Vagina (tissue), 2 donors: Measurements from ENCODE around the gene PPARGC1A. TPM values are rescaled to one million over a fixed set of nuclear protein-coding genes. Genes with fewer than 3 reads are reported as not detected.

ENCODE experiments used
- DNase-seq, 2 donors: peaks; one replicate each; pipeline ENCODE4 v3.0.0-alpha.2; 2017; ENCODE audit errors: extremely low spot score in 2 of 2
- H3K27ac ChIP-seq: fragments of 200-600 bp; sonication (generic); one replicate; pipeline ENCODE4 v1.5.1; 2019
- H3K27me3 ChIP-seq: fragments of 200-600 bp; sonication (generic); one replicate; pipeline ENCODE4 v1.5.1; 2019
- H3K36me3 ChIP-seq, 2 donors: fragments of 200-600 bp; sonication (generic); one replicate each; pipeline ENCODE4 v1.5.1; 2017 to 2019
- H3K4me1 ChIP-seq: fragments of 200-600 bp; sonication (generic); one replicate; pipeline ENCODE4 v1.5.1; 2019
- H3K4me3 ChIP-seq, 2 donors: fragments of 200-600 bp; sonication (generic); 1 replicate in 1 of 2; 2 replicates in 1 of 2; pipeline ENCODE4 v1.5.1; 2016 to 2019
- H3K9me3 ChIP-seq: fragments of 200-600 bp; sonication (generic); one replicate; pipeline ENCODE4 v1.5.1; 2019
- CTCF ChIP-seq, 3 experiments: fragments of 450-650 bp in 2 of 3; fragments of 200-600 bp in 1 of 3; sonication (generic) in 1 of 3; IDR thresholded peaks; one replicate each; pipeline ENCODE4 v1.5.1; 2017 to 2019; ENCODE audit warnings: antibody characterized with exemption in 3 of 3, mild to moderate bottlenecking in 2 of 3, moderate library complexity in 2 of 3
- POLR2A ChIP-seq, 2 donors: fragments of 450-650 bp; IDR thresholded peaks; one replicate each; pipeline ENCODE4 v1.6.1; 2017; ENCODE audit warnings: antibody characterized with exemption in 2 of 2, mild to moderate bottlenecking in 2 of 2, moderate library complexity in 2 of 2
- POLR2AphosphoS5 ChIP-seq, 2 donors: sonication (generic); formaldehyde crosslinking; IDR thresholded peaks; one replicate each; pipeline ENCODE4 v1.9.0; 2017; ENCODE audit warnings: antibody characterized with exemption in 2 of 2, mild to moderate bottlenecking in 2 of 2, low read depth in 1 of 2; ENCODE audit not compliant: insufficient read depth in 1 of 2
- intact Hi-C: fragments of 100-400 bp; cut with DNase I; formaldehyde crosslinking; loops from one replicate; pipeline ENCODE4 v1.15.1; 2023
- total RNA-seq: library from RNA; depleted of rRNA; stranded (reverse); fragments of >200 nt; gene quantifications from one replicate; pipeline ENCODE4 v1.2.3, GENCODE V29; 2016

The PPARGC1A gene
- total RNA-seq, 1 donor from 2014 or later: 1.2 TPM

- DNase-seq: no peak
- H3K4me3 ChIP-seq: no peak overlapping the region
- TF ChIP-seq CTCF (IDR thresholded peaks at IDR 0.05) (no peak), POLR2A (IDR thresholded peaks at IDR 0.05) (no peak), POLR2AphosphoS5 (IDR thresholded peaks at IDR 0.05; ENCODE audit: insufficient read depth in 1 of 2, low read depth in 1 of 2) (no peak)
- no peaks in the 10 kb centered on the region for H3K4me1 ChIP-seq
- intact Hi-C loops: no loop called here
- H3K27ac ChIP-seq: no peak overlapping the region
- no peaks in the 10 kb centered on the region for H3K27me3 ChIP-seq
- H3K9me3 ChIP-seq: no peaks in the 10 kb centered on the region
- no peaks in the 10 kb centered on the region for H3K36me3 ChIP-seq
Measured at GRCh38 chr4:23759066-23759465, 130.8 kb downstream of the PPARGC1A start.

- Histone ChIP-seq H3K4me3 (no peak overlapping the region), H3K4me1 (no peaks in the 10 kb centered on the region), H3K27me3 (no peaks in the 10 kb centered on the region), H3K27ac (no peak overlapping the region), H3K36me3 (no peaks in the 10 kb centered on the region), H3K9me3 (no peaks in the 10 kb centered on the region)
- DNase-seq: no peak
- TF ChIP-seq POLR2AphosphoS5 (IDR thresholded peaks at IDR 0.05; ENCODE audit: insufficient read depth in 1 of 2, low read depth in 1 of 2): no peak
- TF ChIP-seq CTCF (IDR thresholded peaks at IDR 0.05): no peak
- no peak for TF ChIP-seq POLR2A (IDR thresholded peaks at IDR 0.05)
- intact Hi-C loops: no loop called here
Measured at GRCh38 chr4:23754688-23755087, 135.2 kb downstream of the PPARGC1A start.

GRCh38 chr4:23750125-23750524 lies 139.7 kb downstream of the PPARGC1A start:
- TF ChIP-seq CTCF (IDR thresholded peaks at IDR 0.05): no peak
- no peak for TF ChIP-seq POLR2AphosphoS5 (IDR thresholded peaks at IDR 0.05; ENCODE audit: insufficient read depth in 1 of 2, low read depth in 1 of 2)
- TF ChIP-seq POLR2A (IDR thresholded peaks at IDR 0.05): no peak
- no peak for DNase-seq
- no peak overlapping the region for H3K27ac ChIP-seq
- no peaks in the 10 kb centered on the region for H3K27me3 ChIP-seq
- H3K4me3 ChIP-seq: no peak overlapping the region
- no peaks in the 10 kb centered on the region for H3K4me1 ChIP-seq
- H3K36me3 ChIP-seq: no peaks in the 10 kb centered on the region
- intact Hi-C loops: no loop called here
- H3K9me3 ChIP-seq: no peaks in the 10 kb centered on the region

- Histone ChIP-seq H3K36me3 (no peaks in the 10 kb centered on the region), H3K27ac (no peak overlapping the region), H3K27me3 (no peaks in the 10 kb centered on the region), H3K4me1 (no peaks in the 10 kb centered on the region), H3K9me3 (no peaks in the 10 kb centered on the region), H3K4me3 (no peak overlapping the region)
- TF ChIP-seq POLR2A (IDR thresholded peaks at IDR 0.05) (no peak), CTCF (IDR thresholded peaks at IDR 0.05) (no peak), POLR2AphosphoS5 (IDR thresholded peaks at IDR 0.05; ENCODE audit: insufficient read depth in 1 of 2, low read depth in 1 of 2) (no peak)
- intact Hi-C loops: no loop called here
- DNase-seq: no peak
Measured at GRCh38 chr4:23747281-23747735, 142.5 kb downstream of the PPARGC1A start.

- intact Hi-C loops: no loop called here
- Histone ChIP-seq H3K27me3 (no peaks in the 10 kb centered on the region), H3K4me3 (no peak overlapping the region), H3K36me3 (no peaks in the 10 kb centered on the region), H3K9me3 (no peaks in the 10 kb centered on the region), H3K27ac (no peak overlapping the region), H3K4me1 (no peaks in the 10 kb centered on the region)
- DNase-seq: no peak
- TF ChIP-seq POLR2AphosphoS5 (IDR thresholded peaks at IDR 0.05; ENCODE audit: insufficient read depth in 1 of 2, low read depth in 1 of 2): no peak
Measured at GRCh38 chr4:23746672-23747071, 143.2 kb downstream of the PPARGC1A start.
